WTC11 (cell line): Measurements from ENCODE around the gene SLC39A3. TPM values are rescaled to one million over a fixed set of nuclear protein-coding genes. Genes with fewer than 3 reads are reported as not detected.

Source experiments
- ATAC-seq: fragments of 200-7000 bp; cut with Tn5 transposase; 2 replicates; pipeline ENCODE4 v1.10.0; 2021; ENCODE audit warnings: mild to moderate bottlenecking, moderate library complexity
- CTCF ChIA-PET: fragments of 300-600 bp; sonication (Branson Sonifier 250); formaldehyde crosslinking; loops from one replicate; lab custom pipeline; 2021; ENCODE audit warnings: antibody characterized with exemption; lab: Charles Lee
- POLR2A ChIA-PET: fragments of 350-600 bp; sonication (Branson Sonifier 250); formaldehyde crosslinking; loops from one replicate; lab custom pipeline; 2021; ENCODE audit warnings: antibody characterized with exemption; lab: Charles Lee
- DNase-seq: peaks from one replicate; pipeline ENCODE4 v3.0.0; 2021; ENCODE audit warnings: low spot score
- H3K27ac Mint-ChIP-seq: 2 replicates; pipeline ENCODE4 v1.8.0; 2021; ENCODE audit warnings: mixed read lengths
- H3K27me3 Mint-ChIP-seq: 2 replicates; pipeline ENCODE4 v1.8.0; 2021; ENCODE audit warnings: low read depth, mild to moderate bottlenecking, moderate library complexity, mixed read lengths
- H3K36me3 Mint-ChIP-seq: 2 replicates; pipeline ENCODE4 v1.8.0; 2021; ENCODE audit warnings: mixed read lengths
- H3K4me1 Mint-ChIP-seq: 2 replicates; pipeline ENCODE4 v1.8.0; 2022; ENCODE audit warnings: mixed read lengths
- H3K4me3 Mint-ChIP-seq: 2 replicates; pipeline ENCODE4 v1.8.0; 2021; ENCODE audit warnings: mild to moderate bottlenecking, moderate library complexity, mixed read lengths
- H3K9me3 Mint-ChIP-seq: 2 replicates; pipeline ENCODE4 v1.8.0; 2021; ENCODE audit warnings: mixed read lengths
- CBFB ChIP-seq: sonication (generic); formaldehyde crosslinking; IDR thresholded peaks from 2 replicates; pipeline ENCODE4 v1.8.1; 2022; ENCODE audit warnings: mild to moderate bottlenecking, low read depth, missing genetic modification reagents
- ESRRA ChIP-seq: sonication (generic); formaldehyde crosslinking; IDR thresholded peaks from 2 replicates; pipeline ENCODE4 v1.8.1; 2022; ENCODE audit warnings: mild to moderate bottlenecking, missing genetic modification reagents, borderline replicate concordance
- FOXJ3 ChIP-seq: sonication (generic); formaldehyde crosslinking; IDR thresholded peaks from 2 replicates; pipeline ENCODE4 v1.9.0; 2021; ENCODE audit warnings: missing genetic modification reagents, mild to moderate bottlenecking, borderline replicate concordance
- FOXP4 ChIP-seq: sonication (generic); formaldehyde crosslinking; IDR thresholded peaks from 2 replicates; pipeline ENCODE4 v1.8.0; 2022; ENCODE audit warnings: mild to moderate bottlenecking, missing genetic modification reagents
- GRHL2 ChIP-seq: fragments of 250-450 bp; sonication (Bioruptor Pico); IDR thresholded peaks from 2 replicates; pipeline ENCODE4 v1.8.0; 2022; ENCODE audit warnings: mild to moderate bottlenecking, moderate library complexity; ENCODE audit not compliant: insufficient replicate concordance, severe bottlenecking
- NFE2L1 ChIP-seq: sonication (generic); formaldehyde crosslinking; IDR thresholded peaks from 2 replicates; pipeline ENCODE4 v1.8.1; 2023; ENCODE audit warnings: missing genetic modification reagents
- PRRX2 ChIP-seq: fragments of 250-450 bp; sonication (Bioruptor Pico); IDR thresholded peaks from 2 replicates; pipeline ENCODE4 v1.8.0; 2021; ENCODE audit warnings: mild to moderate bottlenecking
- RELA ChIP-seq: sonication (generic); formaldehyde crosslinking; IDR thresholded peaks from 2 replicates; pipeline ENCODE4 v1.8.1; 2022; ENCODE audit warnings: missing genetic modification reagents, mild to moderate bottlenecking, borderline replicate concordance
- SMAD4 ChIP-seq: sonication (generic); formaldehyde crosslinking; IDR thresholded peaks from 2 replicates; pipeline ENCODE4 v1.8.0; 2022; ENCODE audit warnings: mild to moderate bottlenecking, missing genetic modification reagents
- STAT6 ChIP-seq: sonication (generic); formaldehyde crosslinking; conservative IDR thresholded peaks from 2 replicates; pipeline ENCODE4 v1.8.1; 2023; ENCODE audit warnings: mild to moderate bottlenecking, low read depth, missing genetic modification reagents, moderate library complexity
- TP53 ChIP-seq: sonication (generic); formaldehyde crosslinking; IDR thresholded peaks from 2 replicates; pipeline ENCODE4 v1.8.1; 2023; ENCODE audit warnings: mild to moderate bottlenecking, missing genetic modification reagents
- USF1 ChIP-seq: sonication (generic); formaldehyde crosslinking; IDR thresholded peaks from 2 replicates; pipeline ENCODE4 v1.8.0; 2022; ENCODE audit warnings: mild to moderate bottlenecking, missing genetic modification reagents
- ZNF512 ChIP-seq: sonication (generic); formaldehyde crosslinking; IDR thresholded peaks from 2 replicates; pipeline ENCODE4 v1.8.1; 2022; ENCODE audit warnings: missing genetic modification reagents, borderline replicate concordance
- total RNA-seq: library from RNA; stranded (reverse); gene quantifications from 3 replicates; pipeline ENCODE4 v1.2.3, GENCODE V29; 2021
- TF ChIP-seq, protein P1 (sequence below): fragments of 250-450 bp; sonication (Bioruptor Pico); IDR thresholded peaks from 2 replicates; pipeline ENCODE4 v1.9.0; 2021; ENCODE audit warnings: mild to moderate bottlenecking
- TF ChIP-seq, protein P2 (sequence below): fragments of 200-600 bp; IDR thresholded peaks from 2 replicates; pipeline ENCODE4 v1.8.0; 2022; ENCODE audit warnings: antibody characterized with exemption
- TF ChIP-seq, protein P3 (sequence below): fragments of 250-450 bp; sonication (Bioruptor Pico); IDR thresholded peaks from 2 replicates; pipeline ENCODE4 v1.9.0; 2021; ENCODE audit warnings: moderate library complexity, mild to moderate bottlenecking, inconsistent platforms, borderline replicate concordance

The SLC39A3 gene
- total RNA-seq, 1 experiment from 2014 or later, result 38.0 TPM

GRCh38 chr19:2758601-2759313 lies 18.9 kb upstream of the SLC39A3 start:
- H3K4me1 Mint-ChIP-seq, result no peaks in the 10 kb centered on the region
- ATAC-seq (no peak), DNase-seq (no peak)
- ChIA-PET POLR2A (no interaction called here), CTCF (interaction anchor here (1.0 kb wide), 1 partner anchor 122 kb away, joined by 3 read pairs; no protein-coding TSS in a partner anchor)
- no peaks in the 10 kb centered on the region for H3K27me3 Mint-ChIP-seq
- TF ChIP-seq STAT6 (CRISPR knock-in tag) (no peak), PRRX2 (CRISPR knock-in tag) (no peak), SMAD4 (CRISPR knock-in tag) (no peak), FOXP4 (CRISPR knock-in tag) (no peak), NFE2L1 (no peak), CBFB (CRISPR knock-in tag) (no peak), FOXJ3 (no peak), ZNF512 (CRISPR knock-in tag) (no peak)
- TF ChIP-seq, protein P1, sequence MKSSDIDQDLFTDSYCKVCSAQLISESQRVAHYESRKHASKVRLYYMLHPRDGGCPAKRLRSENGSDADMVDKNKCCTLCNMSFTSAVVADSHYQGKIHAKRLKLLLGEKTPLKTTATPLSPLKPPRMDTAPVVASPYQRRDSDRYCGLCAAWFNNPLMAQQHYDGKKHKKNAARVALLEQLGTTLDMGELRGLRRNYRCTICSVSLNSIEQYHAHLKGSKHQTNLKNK (CRISPR knock-in tag), result no peak
- TF ChIP-seq, protein P2, sequence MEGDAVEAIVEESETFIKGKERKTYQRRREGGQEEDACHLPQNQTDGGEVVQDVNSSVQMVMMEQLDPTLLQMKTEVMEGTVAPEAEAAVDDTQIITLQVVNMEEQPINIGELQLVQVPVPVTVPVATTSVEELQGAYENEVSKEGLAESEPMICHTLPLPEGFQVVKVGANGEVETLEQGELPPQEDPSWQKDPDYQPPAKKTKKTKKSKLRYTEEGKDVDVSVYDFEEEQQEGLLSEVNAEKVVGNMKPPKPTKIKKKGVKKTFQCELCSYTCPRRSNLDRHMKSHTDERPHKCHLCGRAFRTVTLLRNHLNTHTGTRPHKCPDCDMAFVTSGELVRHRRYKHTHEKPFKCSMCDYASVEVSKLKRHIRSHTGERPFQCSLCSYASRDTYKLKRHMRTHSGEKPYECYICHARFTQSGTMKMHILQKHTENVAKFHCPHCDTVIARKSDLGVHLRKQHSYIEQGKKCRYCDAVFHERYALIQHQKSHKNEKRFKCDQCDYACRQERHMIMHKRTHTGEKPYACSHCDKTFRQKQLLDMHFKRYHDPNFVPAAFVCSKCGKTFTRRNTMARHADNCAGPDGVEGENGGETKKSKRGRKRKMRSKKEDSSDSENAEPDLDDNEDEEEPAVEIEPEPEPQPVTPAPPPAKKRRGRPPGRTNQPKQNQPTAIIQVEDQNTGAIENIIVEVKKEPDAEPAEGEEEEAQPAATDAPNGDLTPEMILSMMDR, result no peak
- H3K9me3 Mint-ChIP-seq, result no peaks in the 10 kb centered on the region
- no peak overlapping the region for H3K4me3 Mint-ChIP-seq
- H3K27ac Mint-ChIP-seq, result no peak overlapping the region
- H3K36me3 Mint-ChIP-seq, result peaks cover 44% of the 10 kb centered on the region

DNA sequence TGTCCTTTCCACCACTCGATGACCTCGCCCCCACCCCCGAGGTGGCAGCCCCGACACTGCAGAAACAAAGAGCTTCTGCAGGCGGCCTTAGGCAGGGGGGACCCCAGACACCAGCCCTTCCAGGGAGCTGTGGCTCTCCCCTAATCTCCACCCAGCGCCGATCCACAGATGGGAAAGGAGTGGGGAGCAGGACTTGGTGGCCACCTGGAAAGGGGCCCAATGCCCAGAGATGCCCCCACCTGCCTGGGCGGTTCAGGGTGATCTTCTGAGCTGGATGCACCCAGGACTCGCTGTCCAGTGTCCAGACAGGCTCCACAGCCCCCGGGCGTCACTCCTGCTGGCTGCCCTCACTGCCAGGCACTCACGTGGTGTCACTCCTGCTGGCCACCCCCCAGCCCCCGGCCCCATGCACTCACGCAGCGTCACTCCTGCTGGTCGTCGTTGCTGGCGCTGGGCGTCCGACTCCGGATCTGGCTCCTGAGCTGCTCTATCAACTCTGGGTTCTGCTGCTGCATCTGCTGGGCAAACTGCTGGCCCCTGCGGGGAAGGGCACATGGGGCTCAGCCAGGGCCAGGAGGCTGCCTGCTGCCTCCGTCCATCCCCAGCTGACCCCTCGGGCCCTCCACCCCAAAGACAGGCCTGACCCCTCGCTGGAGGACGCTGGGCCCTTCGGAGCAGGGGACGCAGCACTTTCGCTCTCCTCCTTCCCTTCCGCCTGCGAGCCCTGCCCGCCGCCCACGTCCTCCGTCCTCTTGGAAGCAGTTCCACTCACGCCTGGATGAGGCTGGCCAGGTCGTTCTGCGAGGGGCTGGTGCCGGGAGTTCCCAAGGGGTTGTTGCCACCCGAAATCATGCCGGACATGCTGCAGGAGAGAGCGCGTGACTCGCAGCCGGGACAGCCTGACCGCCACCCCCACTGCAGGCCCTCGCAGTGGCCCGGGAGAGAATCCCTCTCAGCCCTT lies 17.4 kb upstream of the SLC39A3 start:
- no peak overlapping the region for H3K4me3 Mint-ChIP-seq
- H3K27ac Mint-ChIP-seq, result no peak overlapping the region
- no peak for DNase-seq
- no peaks in the 10 kb centered on the region for H3K4me1 Mint-ChIP-seq
- CTCF ChIA-PET, result no interaction called here
- no peak for ATAC-seq
- no peaks in the 10 kb centered on the region for H3K27me3 Mint-ChIP-seq
- no peaks in the 10 kb centered on the region for H3K9me3 Mint-ChIP-seq
- POLR2A ChIA-PET, result no interaction called here
- peaks cover 40% of the 10 kb centered on the region for H3K36me3 Mint-ChIP-seq
- no peak for TF ChIP-seq USF1 (CRISPR knock-in tag)
- TF ChIP-seq, protein P3, sequence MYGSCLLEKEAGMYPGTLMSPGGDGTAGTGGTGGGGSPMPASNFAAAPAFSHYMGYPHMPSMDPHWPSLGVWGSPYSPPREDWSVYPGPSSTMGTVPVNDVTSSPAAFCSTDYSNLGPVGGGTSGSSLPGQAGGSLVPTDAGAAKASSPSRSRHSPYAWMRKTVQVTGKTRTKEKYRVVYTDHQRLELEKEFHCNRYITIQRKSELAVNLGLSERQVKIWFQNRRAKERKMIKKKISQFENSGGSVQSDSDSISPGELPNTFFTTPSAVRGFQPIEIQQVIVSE (CRISPR knock-in tag), result no peak
- TF ChIP-seq TP53 (CRISPR knock-in tag), result no peak
- TF ChIP-seq, protein P1 (CRISPR knock-in tag), result no peak
- TF ChIP-seq GRHL2 (CRISPR knock-in tag), result no peak
- TF ChIP-seq RELA (CRISPR knock-in tag), result no peak
- TF ChIP-seq NFE2L1, result no peak
- no peak for TF ChIP-seq ZNF512 (CRISPR knock-in tag)
- TF ChIP-seq ESRRA (CRISPR knock-in tag), result no peak
